Central memory CD8-positive, alpha-beta T cell (primary cell): ENCODE data around the gene PMEPA1.

Source experiments
- ATAC-seq: fragments of 150-1000 bp; cut with Tn5 transposase; replicated peaks from 2 replicates; pipeline ENCODE4 v1.10.0; 2022; ENCODE audit warnings: mild to moderate bottlenecking, moderate FRiP score, moderate number of reproducible peaks; ENCODE audit not compliant: poor library complexity, severe bottlenecking; ENCODE audit errors: extremely low read depth
- DNase-seq, 2 donors: peaks; one replicate each; pipeline ENCODE4 v3.0.0; 2021; ENCODE audit warnings: low spot score in 2 of 2
- H3K27ac Mint-ChIP-seq: one replicate; pipeline ENCODE4 v1.8.0; 2022; ENCODE audit warnings: low read depth, mild to moderate bottlenecking, moderate library complexity, mixed read lengths
- H3K27me3 Mint-ChIP-seq: one replicate; pipeline ENCODE4 v1.8.0; 2022; ENCODE audit warnings: mixed read lengths
- H3K36me3 Mint-ChIP-seq: one replicate; pipeline ENCODE4 v1.8.0; 2022; ENCODE audit warnings: mild to moderate bottlenecking, moderate library complexity, mixed read lengths; ENCODE audit not compliant: insufficient read depth
- H3K4me1 Mint-ChIP-seq: one replicate; pipeline ENCODE4 v1.8.0; 2022; ENCODE audit warnings: mixed read lengths
- H3K4me3 Mint-ChIP-seq: one replicate; pipeline ENCODE4 v1.8.0; 2022; ENCODE audit warnings: mild to moderate bottlenecking, moderate library complexity, mixed read lengths
- H3K9me3 Mint-ChIP-seq: one replicate; pipeline ENCODE4 v1.8.0; 2022; ENCODE audit warnings: mixed read lengths

PMEPA1 gene

GRCh38 chr20:57713951-57714350 lies 4.1 kb upstream of the PMEPA1 start:
- no peak overlapping the region for H3K4me3 Mint-ChIP-seq
- no peak overlapping the region for H3K27ac Mint-ChIP-seq
- DNase-seq = no peak
- peaks cover 9% of the 10 kb centered on the region for H3K36me3 Mint-ChIP-seq
- H3K9me3 Mint-ChIP-seq = no peaks in the 10 kb centered on the region
- H3K27me3 Mint-ChIP-seq = peaks cover 36% of the 10 kb centered on the region
- ATAC-seq = no peak
- peaks cover 21% of the 10 kb centered on the region for H3K4me1 Mint-ChIP-seq

- H3K36me3 Mint-ChIP-seq = peaks cover 14% of the 10 kb centered on the region
- H3K4me3 Mint-ChIP-seq = no peak overlapping the region
- H3K4me1 Mint-ChIP-seq = peaks cover 22% of the 10 kb centered on the region
- H3K27me3 Mint-ChIP-seq = peaks cover 41% of the 10 kb centered on the region
- peak overlapping the region; percentile 12 for H3K27ac Mint-ChIP-seq
- H3K9me3 Mint-ChIP-seq = no peaks in the 10 kb centered on the region
- DNase-seq (no peak), ATAC-seq (no peak)
Observed at GRCh38 chr20:57713505-57713903, 3.7 kb upstream of the PMEPA1 start.

DNA sequence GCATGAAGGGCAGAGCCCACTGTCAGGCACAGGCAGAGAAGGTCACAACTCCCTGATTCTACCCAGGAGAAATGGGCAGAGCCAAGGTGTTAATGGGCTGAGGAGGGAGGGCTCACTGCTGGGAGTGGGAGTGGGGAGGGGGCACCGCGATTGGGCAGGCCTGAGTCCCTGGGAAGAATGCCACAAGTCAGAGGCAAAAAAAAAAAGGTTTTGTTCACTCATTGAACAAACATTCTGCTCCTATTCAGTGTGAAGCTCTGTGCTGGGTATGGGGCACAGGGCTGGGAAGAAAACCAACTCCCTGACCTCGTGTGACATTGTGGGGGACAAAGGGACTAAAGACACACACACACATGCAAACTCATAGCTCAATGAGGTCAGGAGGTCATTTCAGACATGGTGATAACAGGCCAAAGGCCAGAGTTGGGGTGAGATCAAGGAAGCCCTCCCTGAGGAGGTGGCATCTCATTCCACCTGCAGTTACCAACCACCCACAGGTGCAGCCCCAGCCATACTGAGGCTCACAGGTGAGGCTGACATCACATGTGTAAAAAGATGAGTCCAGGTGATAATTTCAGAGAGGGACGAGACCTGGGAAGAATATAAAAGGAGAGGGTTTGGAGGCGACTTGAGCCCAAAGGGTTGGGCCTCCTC lies 3.2 kb upstream of the PMEPA1 start:
- Mint-ChIP-seq H3K36me3 (peaks cover 15% of the 10 kb centered on the region), H3K9me3 (no peaks in the 10 kb centered on the region), H3K27ac (peak overlapping the region; percentile 12), H3K4me1 (peaks cover 22% of the 10 kb centered on the region), H3K27me3 (peaks cover 46% of the 10 kb centered on the region), H3K4me3 (no peak overlapping the region)
- no peak for ATAC-seq
- no peak for DNase-seq

- DNase-seq (no peak), ATAC-seq (no peak)
- Mint-ChIP-seq H3K9me3 (no peaks in the 10 kb centered on the region), H3K4me3 (no peak overlapping the region), H3K36me3 (peaks cover 20% of the 10 kb centered on the region), H3K27ac (no peak overlapping the region), H3K4me1 (peaks cover 24% of the 10 kb centered on the region), H3K27me3 (peaks cover 53% of the 10 kb centered on the region)
Observed at GRCh38 chr20:57712341-57712740, 2.5 kb upstream of the PMEPA1 start.

DNA sequence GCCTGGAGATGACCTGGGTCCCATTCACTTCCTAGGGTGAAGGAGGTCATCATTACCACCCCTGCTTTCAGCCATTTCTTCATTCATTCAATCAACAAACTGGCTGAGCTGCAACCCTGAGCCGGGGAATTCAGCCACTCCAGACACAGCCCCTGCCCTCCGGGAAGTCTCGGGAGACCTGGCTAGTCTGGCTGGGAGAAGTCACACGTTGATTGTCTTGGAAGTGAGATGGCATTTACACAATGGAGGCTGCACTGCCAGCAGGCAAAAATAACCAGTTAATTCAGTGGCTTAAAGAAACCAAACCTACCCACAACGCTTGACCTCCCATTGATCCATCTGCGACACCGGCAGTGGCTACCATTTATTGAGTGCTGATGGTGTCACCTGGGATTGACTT lies 2.0 kb upstream of the PMEPA1 start:
- Mint-ChIP-seq H3K27me3 (peaks cover 58% of the 10 kb centered on the region), H3K36me3 (peaks cover 20% of the 10 kb centered on the region), H3K4me3 (no peak overlapping the region), H3K9me3 (no peaks in the 10 kb centered on the region), H3K27ac (peak overlapping the region; percentile 83), H3K4me1 (peaks cover 29% of the 10 kb centered on the region)
- ATAC-seq = no peak
- DNase-seq = no peak

DNA sequence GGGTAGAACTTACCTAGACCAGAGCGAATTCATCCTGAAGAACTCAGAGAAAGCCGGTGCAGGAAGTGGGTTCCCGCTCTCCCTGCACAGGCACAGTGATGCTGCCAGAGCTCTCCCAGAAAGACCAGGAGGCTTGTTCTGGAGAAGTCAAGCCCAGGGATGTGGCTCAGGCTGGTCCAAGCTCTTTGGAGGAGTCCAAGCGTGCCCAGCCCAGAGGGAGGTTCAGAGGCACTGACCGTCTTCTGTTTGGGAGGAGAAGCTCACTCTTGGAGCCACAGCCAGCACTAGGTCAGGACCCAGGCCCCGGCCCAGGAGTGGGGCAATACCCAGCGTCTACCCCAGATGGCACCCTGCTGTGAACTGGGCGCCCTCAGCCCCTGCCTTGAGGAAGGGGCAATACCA lies 1.5 kb upstream of the PMEPA1 start:
- Mint-ChIP-seq H3K27ac (peak overlapping the region; percentile 83), H3K9me3 (no peaks in the 10 kb centered on the region), H3K4me3 (peak overlapping the region; percentile 87), H3K27me3 (peaks cover 58% of the 10 kb centered on the region), H3K4me1 (peaks cover 29% of the 10 kb centered on the region), H3K36me3 (peaks cover 22% of the 10 kb centered on the region)
- DNase-seq = no peak
- no peak for ATAC-seq

DNA sequence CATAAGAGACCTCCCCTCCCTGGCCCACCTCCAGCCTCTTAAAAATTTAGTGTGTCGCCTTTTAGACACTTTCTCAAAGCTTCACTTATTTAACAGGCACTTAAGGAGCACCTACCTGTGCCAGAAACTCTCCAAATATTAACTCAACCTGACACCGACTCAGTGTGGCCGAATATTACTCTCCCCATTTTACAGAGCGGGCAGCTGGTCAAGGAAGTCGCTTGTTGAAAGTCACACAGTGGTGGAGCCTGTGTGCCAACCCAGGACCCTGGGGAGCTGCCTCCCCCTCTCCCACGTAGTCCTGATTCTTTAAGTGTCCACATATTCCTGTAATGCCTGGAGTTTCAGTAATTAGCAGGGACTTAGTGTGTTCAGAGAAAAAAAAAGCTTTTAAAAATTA lies 1.0 kb upstream of the PMEPA1 start:
- peak overlapping the region; percentile 83 for H3K27ac Mint-ChIP-seq
- peak overlapping the region; percentile 87 for H3K4me3 Mint-ChIP-seq
- peaks cover 58% of the 10 kb centered on the region for H3K27me3 Mint-ChIP-seq
- no peaks in the 10 kb centered on the region for H3K9me3 Mint-ChIP-seq
- H3K36me3 Mint-ChIP-seq = peaks cover 23% of the 10 kb centered on the region
- peaks cover 29% of the 10 kb centered on the region for H3K4me1 Mint-ChIP-seq
- DNase-seq (no peak), ATAC-seq (no peak)

GRCh38 chr20:57708694-57709673 lies 831 bp downstream of the PMEPA1 start:
- Mint-ChIP-seq H3K27ac (peak overlapping the region; percentile 97), H3K9me3 (no peaks in the 10 kb centered on the region), H3K4me3 (peak overlapping the region; percentile 87), H3K27me3 (peaks cover 58% of the 10 kb centered on the region), H3K4me1 (peaks cover 29% of the 10 kb centered on the region), H3K36me3 (peaks cover 27% of the 10 kb centered on the region)
- ATAC-seq = no peak
- peak in 1 of 2 donors; percentile 33 for DNase-seq

DNA sequence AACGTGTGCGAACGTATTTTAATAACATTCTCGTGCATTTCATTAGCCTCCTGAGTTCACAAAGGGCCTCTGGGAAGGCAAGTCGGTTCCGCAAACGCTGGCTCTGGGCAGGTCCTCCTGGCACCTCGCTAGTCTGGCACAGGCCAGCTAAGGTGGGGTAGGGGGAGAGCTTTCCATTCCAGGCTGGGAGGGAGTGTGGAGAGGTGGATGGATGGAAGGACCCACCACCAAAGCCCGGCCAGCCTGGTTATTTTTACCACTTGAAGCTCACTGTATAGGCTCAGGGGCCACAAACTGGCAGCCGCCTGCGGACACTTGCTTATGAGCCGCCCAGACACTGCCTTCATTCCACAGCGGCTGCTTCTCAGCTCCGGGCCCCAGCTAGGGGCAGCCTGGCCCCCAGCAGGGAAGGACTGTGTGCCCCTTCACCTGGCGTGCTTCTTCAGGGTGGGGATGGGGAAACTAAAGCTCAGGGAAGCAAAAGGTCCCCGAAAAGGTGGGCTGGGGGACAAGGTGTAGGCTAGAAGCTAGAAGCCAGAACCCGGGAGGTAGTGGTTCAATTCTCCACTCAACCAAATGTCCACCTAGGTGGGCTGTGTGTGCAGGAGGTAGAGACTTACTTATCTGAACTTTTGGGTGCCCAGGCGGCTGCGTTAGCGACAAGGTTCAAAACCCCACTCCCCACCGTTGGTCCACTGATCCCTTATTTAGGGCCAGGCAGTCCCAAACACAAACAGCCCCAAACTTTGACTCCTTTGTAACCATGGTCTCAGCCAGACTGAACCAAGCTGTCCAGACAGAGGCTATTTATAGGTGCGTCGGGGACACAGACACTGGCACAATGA lies 1.7 kb downstream of the PMEPA1 start:
- no peak for DNase-seq
- peaks cover 26% of the 10 kb centered on the region for H3K36me3 Mint-ChIP-seq
- H3K27me3 Mint-ChIP-seq = peaks cover 50% of the 10 kb centered on the region
- H3K9me3 Mint-ChIP-seq = no peaks in the 10 kb centered on the region
- ATAC-seq = no peak
- H3K4me3 Mint-ChIP-seq = peak overlapping the region; percentile 87
- peaks cover 26% of the 10 kb centered on the region for H3K4me1 Mint-ChIP-seq
- H3K27ac Mint-ChIP-seq = peak overlapping the region; percentile 97

- H3K4me1 Mint-ChIP-seq = peaks cover 25% of the 10 kb centered on the region
- ATAC-seq = no peak
- no peaks in the 10 kb centered on the region for H3K9me3 Mint-ChIP-seq
- H3K27ac Mint-ChIP-seq = peak overlapping the region; percentile 38
- H3K4me3 Mint-ChIP-seq = peak overlapping the region; percentile 87
- H3K36me3 Mint-ChIP-seq = peaks cover 27% of the 10 kb centered on the region
- DNase-seq = no peak
- peaks cover 43% of the 10 kb centered on the region for H3K27me3 Mint-ChIP-seq
Observed at GRCh38 chr20:57707320-57707719, 2.5 kb downstream of the PMEPA1 start.

- H3K27me3 Mint-ChIP-seq = peaks cover 23% of the 10 kb centered on the region
- H3K4me3 Mint-ChIP-seq = no peak overlapping the region
- H3K4me1 Mint-ChIP-seq = peaks cover 15% of the 10 kb centered on the region
- DNase-seq (no peak), ATAC-seq (no peak)
- no peak overlapping the region for H3K27ac Mint-ChIP-seq
- H3K9me3 Mint-ChIP-seq = no peaks in the 10 kb centered on the region
- peaks cover 25% of the 10 kb centered on the region for H3K36me3 Mint-ChIP-seq
Observed at GRCh38 chr20:57705127-57705899, 4.5 kb downstream of the PMEPA1 start.

GRCh38 chr20:57704245-57704644 lies 5.6 kb downstream of the PMEPA1 start:
- H3K4me1 Mint-ChIP-seq = peaks cover 13% of the 10 kb centered on the region
- ATAC-seq (no peak), DNase-seq (no peak)
- peak overlapping the region; percentile 44 for H3K27ac Mint-ChIP-seq
- no peak overlapping the region for H3K4me3 Mint-ChIP-seq
- H3K9me3 Mint-ChIP-seq = no peaks in the 10 kb centered on the region
- peaks cover 21% of the 10 kb centered on the region for H3K36me3 Mint-ChIP-seq
- peaks cover 22% of the 10 kb centered on the region for H3K27me3 Mint-ChIP-seq
